LoVo (cell line): Measurements from ENCODE around the gene CCDC60.
A peak's percentile ranks its signal among the peaks of the same experiment; 100 is the strongest.

Experiments
- DNase-seq: peaks from one replicate; pipeline ENCODE4 v3.0.0-alpha.2; 2016; ENCODE audit warnings: low spot score

CCDC60 gene

GRCh38 chr12:119334430-119335170 lies at the start of gene CCDC60:
Gene CCDC60, plus strand, starts transcription at chr12:119334729. Its CDS starts 448 bp downstream, at chr12:119335177.
- peak; percentile 29 for DNase-seq

- DNase-seq: no peak
Observed at GRCh38 chr12:119288576-119288975, 46.0 kb upstream of the CCDC60 start.

DNA sequence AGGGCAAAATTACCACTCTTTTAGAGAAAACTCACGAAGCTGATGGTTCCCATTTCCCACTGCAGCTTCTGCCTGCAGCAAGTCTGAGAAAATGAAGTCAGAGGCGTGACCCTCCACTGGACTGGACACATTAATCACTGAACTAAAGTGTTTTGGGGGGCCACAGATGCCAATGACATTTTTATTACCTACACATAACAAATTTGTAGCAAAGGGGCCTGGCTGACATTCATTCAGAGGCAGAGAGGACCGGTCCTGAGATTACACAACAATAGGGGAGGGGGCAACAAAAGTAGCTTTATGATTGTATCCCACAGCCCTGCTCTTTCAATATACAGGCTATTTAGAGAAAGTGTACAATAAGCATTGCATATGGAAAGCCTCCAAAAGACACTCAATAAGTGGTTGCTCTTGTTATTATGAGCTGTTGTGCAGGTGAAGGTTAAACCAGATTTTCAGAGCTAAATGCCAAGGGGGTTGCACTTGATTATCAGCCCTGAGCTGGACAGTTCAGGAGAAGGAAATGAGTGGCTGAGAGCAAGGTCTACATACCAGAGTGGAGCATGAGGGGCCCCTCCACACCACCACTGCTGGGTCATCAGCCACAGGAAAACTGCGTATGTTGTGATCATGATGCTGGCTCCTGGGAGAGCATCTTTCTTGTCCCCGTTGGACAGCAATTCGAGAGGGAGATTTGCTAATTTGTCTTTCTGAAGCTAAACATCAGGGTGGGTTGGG lies 41.5 kb upstream of the CCDC60 start:
- DNase-seq: no peak

GRCh38 chr12:119294211-119294610 lies 40.3 kb upstream of the CCDC60 start:
- DNase-seq: no peak

DNA sequence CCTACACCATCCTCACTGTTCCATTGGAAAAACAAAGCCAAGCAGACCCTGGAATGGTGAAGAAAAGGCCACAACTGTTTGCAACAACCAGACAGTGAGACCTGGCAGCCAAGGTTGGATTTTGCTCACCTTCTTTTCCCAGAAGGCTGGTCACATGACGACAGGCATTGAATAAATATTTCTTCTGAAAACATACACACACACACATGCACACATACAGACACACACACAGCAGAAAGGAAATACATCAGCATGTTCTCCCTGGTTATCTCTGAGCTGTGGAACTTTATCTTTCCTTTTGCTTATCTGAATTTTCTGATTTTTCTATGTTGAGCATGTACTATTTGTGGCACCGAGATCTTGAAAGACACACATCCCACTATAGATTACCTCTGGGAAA lies 38.0 kb upstream of the CCDC60 start:
- DNase-seq: no peak

DNA sequence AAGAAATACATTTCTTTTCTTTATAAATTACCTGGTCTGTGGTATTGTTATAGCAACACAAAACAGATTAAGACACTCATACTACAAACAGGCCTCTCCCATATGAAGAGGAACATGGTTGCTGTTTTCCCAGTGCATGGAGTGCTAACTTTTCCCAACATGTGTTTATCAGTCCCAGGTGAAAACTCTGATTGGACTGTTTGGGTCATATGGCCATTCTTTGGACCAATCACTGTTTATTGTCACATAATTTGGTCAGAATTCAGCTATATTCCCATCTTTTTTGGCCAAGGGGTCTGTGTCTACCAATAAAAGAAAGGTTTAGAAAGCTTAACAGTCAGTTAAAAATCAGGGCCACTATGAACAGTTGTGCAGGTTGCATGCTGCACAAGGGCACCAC lies 35.4 kb upstream of the CCDC60 start:
- DNase-seq: no peak

- DNase-seq: no peak
Observed at GRCh38 chr12:119301379-119301778, 33.1 kb upstream of the CCDC60 start.

- DNase-seq: no peak
Observed at GRCh38 chr12:119302451-119303080, 32.0 kb upstream of the CCDC60 start.

DNA sequence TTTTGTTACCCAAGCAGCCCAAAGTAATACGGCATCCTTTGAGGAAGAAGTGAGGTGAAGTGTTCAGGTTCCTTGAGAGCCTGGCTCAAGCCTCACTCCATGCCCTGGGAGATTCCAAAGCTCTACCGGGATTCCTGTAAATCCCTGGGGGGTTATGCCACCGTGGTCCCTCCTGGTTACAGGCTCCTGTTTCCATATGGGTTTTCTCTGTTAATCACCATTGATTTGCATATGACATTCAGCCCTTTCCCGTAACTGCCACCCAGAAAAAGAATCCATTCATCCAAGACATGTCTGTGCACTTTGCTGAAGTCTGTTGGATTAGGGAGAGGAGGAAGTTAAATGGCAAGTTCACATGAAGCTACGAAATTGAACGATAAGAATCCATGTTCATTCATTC lies 27.9 kb upstream of the CCDC60 start:
- DNase-seq: no peak

DNA sequence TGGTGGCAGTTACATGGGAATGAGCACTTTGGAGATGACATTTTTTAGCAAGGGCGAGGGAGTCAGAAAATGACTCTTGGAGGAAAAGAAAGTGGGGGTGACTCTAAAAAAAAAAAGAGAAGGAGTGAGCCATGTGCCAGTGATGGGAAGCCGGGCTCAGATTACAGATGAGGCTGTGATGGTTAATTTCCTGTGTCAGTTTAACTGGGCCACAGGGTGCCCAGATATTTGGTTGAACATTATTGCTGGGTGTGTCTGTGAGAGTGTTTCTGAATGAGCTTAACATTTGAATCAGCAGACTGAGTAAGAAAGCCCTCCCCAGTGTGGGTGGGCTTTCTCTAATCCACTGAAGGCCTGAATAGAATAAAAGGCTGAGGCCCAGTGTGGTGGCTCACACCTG lies 26.8 kb upstream of the CCDC60 start:
- DNase-seq: no peak

GRCh38 chr12:119308708-119309456 lies 25.6 kb upstream of the CCDC60 start:
- no peak for DNase-seq

DNA sequence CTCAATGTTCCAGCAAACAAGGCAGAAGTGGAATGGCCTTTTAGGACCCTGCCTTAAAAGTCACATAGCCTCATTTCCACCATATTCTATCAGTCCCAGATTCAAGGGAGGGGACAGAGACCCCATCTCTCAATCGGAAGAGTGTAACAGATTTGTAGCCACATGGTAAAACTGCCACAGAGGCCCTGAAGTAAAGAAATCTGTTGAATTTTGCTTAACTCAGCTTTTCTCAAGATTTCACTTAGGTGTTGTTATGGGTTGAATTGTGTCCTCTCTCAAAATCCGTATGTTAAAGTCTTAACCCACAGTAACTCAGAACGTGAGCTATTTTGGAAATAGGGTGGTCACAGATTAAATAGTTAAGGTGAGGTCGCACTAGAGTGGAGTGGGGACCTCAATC lies 22.7 kb upstream of the CCDC60 start:
- no peak for DNase-seq

DNA sequence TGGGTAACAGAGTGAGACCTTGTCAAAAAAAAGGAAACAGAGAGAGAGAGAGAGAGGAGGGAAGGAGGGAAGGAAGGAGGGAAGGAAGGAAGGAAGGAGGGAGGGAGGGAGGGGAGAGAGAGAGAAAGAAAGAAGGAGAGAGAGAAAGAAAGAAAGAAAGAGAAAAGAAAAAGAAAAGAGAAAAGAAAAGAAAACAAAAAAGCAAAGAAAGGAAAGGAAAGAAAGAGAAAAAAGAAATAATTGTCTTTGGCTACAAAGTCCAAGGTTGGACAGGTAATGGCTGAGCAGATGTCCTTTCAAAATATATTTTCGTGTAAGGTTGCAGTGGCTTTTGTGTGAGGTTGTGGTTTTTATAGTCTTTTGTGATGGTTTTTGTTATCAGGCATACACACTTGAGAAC lies 21.6 kb upstream of the CCDC60 start:
- no peak for DNase-seq

GRCh38 chr12:119314290-119314689 lies 20.2 kb upstream of the CCDC60 start:
- no peak for DNase-seq

DNA sequence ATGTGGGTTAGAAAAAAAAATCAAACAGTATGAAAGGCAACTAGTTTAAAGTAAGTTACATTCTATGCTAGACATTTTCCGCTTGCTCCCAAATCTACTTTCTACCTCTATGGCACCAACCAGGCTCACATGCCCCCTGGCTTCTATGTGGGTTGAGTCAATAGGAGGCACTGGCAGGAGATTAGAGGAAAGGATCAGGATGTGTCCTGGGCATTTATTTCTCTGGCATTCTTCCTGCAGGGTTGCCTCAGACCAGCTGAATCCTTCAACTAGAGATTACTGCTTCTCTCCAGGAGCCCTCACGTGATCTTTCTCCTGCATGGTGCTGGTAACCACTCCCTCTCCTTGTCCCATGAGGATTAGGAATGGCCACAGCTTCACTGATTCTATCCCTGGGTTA lies 14.9 kb upstream of the CCDC60 start:
- DNase-seq: no peak

- DNase-seq: no peak
Observed at GRCh38 chr12:119320678-119321077, 13.9 kb upstream of the CCDC60 start.

DNA sequence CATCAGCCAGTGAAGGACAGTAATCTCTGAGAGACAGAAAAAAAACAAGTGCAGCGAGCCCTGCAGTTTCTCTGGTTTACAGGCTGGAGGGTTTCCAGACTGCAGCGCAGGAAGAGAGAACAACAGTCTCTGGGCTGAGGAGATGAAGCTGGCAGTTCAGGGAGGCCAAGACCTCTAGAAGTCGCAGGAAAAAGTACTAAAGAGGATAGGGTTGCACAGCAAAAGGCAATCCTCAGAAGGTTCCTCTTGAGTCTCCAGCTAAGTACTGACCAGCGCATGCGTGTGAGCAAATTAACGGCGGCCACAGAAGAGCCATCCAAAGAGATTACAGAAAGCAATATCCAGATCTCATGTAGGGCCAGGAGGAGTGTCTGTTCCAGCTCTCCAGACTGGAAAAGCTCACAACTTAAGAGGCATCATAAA lies 12.2 kb upstream of the CCDC60 start:
- no peak for DNase-seq

DNA sequence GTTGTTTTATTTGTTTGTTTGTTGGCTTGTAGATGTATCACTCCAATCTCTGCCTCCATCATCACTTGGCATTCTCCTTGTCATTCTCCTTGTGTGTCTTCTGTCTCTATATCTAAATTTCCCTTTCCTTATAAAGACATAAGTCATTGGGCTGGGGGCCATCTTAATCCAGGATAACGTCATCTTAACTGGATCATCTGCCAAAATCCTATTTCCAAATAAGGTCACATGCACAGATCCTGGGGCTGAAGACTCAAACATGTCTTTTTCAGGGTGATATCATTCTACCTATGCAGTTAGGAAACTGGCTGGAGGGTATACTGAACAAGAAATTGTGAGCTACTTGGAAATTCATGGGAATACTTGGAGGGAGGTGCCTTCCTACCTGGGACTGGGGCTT lies 8.7 kb upstream of the CCDC60 start:
- DNase-seq: no peak

DNA sequence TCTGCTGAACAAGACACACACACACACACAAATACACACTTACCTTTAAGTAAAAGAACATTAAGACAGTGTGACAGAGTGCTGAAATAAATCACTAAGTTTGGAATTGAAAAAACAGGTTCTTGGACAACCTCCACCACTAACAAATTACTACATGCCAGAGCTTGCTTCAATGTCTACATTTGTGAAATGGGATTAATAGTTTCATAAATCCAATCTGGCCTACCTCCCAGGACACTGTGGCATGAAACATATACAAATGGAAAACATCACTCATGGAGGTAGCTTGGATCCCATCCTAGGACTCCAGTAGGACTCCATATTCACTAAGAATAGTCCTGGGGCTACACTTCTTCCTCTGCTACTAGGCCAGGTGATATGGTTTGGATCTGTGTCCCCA lies 8.2 kb upstream of the CCDC60 start:
- DNase-seq: no peak

- DNase-seq: no peak
Observed at GRCh38 chr12:119327471-119327870, 7.1 kb upstream of the CCDC60 start.

DNA sequence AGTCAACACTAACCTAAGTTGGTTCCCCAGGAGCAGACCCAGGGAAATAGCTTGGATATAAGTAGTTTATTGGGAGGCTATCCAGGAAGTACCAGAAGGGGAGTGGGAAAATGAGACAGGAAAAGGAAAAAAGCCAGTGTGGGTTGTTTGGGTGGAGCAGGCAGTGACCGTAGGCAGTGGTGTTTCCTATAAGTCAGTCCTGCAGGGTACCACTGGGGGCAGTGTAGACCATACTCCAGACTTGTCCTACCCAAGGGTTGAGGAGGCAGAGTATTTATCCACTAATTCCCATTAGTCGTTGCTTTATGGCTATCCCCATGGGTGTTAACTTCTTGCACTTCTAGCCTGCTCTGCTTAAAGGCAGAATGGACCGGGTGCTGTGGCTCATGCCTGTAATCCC lies 6.4 kb upstream of the CCDC60 start:
- DNase-seq: peak; percentile 17

DNA sequence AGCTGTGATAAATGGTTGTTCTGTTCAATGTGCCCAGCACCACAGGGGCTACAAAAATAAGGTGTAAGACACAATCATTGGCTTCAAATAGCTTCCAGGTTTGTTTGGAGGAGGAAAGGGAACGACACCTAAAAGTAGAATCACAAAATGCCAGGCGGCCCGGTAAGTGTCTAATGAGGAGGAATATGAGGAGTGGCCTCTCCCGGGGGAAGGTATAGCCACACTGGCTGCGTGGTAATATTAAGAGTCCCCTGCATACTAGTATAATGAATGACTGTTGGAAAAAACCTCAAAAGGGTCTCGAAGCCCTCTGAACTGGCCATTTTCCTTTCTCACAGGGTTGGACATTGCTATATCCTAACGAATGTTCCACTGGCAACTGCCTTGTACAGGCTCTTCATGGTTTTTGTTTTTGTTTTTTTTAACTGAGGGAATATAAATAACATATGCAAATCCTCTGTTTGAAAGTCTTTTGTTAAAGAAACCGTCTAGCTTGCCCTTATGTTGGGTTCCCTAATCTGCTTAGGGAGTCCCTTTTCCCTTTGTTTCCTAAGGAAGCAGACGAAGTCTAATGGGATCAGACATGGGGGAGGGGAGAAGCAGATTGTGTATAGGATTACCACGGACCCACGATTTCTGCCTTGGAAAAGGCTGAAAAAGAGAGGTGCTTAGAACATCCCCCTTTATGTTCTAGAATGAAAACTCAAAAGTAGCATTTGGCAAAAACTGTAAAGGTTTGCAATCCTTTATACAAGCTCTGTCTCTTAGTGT lies 4.2 kb downstream of the CCDC60 start:
- DNase-seq: no peak
